ENCODE results near the gene SATB2.

SATB2 gene

GRCh38 chr2:199457147-199458008 lies at the start of gene SATB2:
TSS of gene SATB2 (minus strand) at chr2:199457939. CDS start at chr2:199456037, 1,902 bp downstream.
- peak; percentile 31 for DNase-seq (ENCODE audit: low read depth, low spot score)
- H3K27ac ChIP-seq: peak within 1 kb of the TSS; percentile 93

- no peak for DNase-seq (ENCODE audit: low read depth, low spot score)
- H3K27ac ChIP-seq: no peak overlapping the region
Observed at GRCh38 chr2:199505755-199506403, 48.1 kb upstream of the SATB2 start.

- no peak overlapping the region for H3K27ac ChIP-seq
- DNase-seq (ENCODE audit: low read depth, low spot score): no peak
Observed at GRCh38 chr2:199503148-199503547, 45.4 kb upstream of the SATB2 start.

GRCh38 chr2:199499005-199499404 lies 41.3 kb upstream of the SATB2 start:
- no peak overlapping the region for H3K27ac ChIP-seq
- no peak for DNase-seq (ENCODE audit: low read depth, low spot score)

GRCh38 chr2:199495147-199495546 lies 37.4 kb upstream of the SATB2 start:
- no peak overlapping the region for H3K27ac ChIP-seq
- DNase-seq (ENCODE audit: low read depth, low spot score): no peak

GRCh38 chr2:199490049-199490448 lies 32.3 kb upstream of the SATB2 start:
- no peak for DNase-seq (ENCODE audit: low read depth, low spot score)
- no peak overlapping the region for H3K27ac ChIP-seq

- no peak for DNase-seq (ENCODE audit: low read depth, low spot score)
Observed at GRCh38 chr2:199488772-199489400, 31.1 kb upstream of the SATB2 start.

GRCh38 chr2:199485732-199486335 lies 28.1 kb upstream of the SATB2 start:
- no peak for DNase-seq (ENCODE audit: low read depth, low spot score)
- no peak overlapping the region for H3K27ac ChIP-seq

More at GRCh38 chr2:199488772-199489400, 31.1 kb upstream of the SATB2 start:
- no peak overlapping the region for H3K27ac ChIP-seq

- no peak for DNase-seq (ENCODE audit: low read depth, low spot score)
- H3K27ac ChIP-seq: no peak overlapping the region
Observed at GRCh38 chr2:199484927-199485326, 27.2 kb upstream of the SATB2 start.

GRCh38 chr2:199480966-199481365 lies 23.2 kb upstream of the SATB2 start:
- H3K27ac ChIP-seq: no peak overlapping the region
- DNase-seq (ENCODE audit: low read depth, low spot score): no peak

GRCh38 chr2:199477277-199477834 lies 19.6 kb upstream of the SATB2 start:
- H3K27ac ChIP-seq: no peak overlapping the region
- no peak for DNase-seq (ENCODE audit: low read depth, low spot score)

GRCh38 chr2:199471443-199472057 lies 13.8 kb upstream of the SATB2 start:
- no peak for DNase-seq (ENCODE audit: low read depth, low spot score)
- H3K27ac ChIP-seq: no peak overlapping the region

GRCh38 chr2:199470672-199471442 lies 13.1 kb upstream of the SATB2 start:
- no peak overlapping the region for H3K27ac ChIP-seq
- no peak for DNase-seq (ENCODE audit: low read depth, low spot score)

- H3K27ac ChIP-seq: no peak overlapping the region
Observed at GRCh38 chr2:199470361-199470671, 12.6 kb upstream of the SATB2 start.

GRCh38 chr2:199469514-199470360 lies 12.0 kb upstream of the SATB2 start:
- H3K27ac ChIP-seq: no peak overlapping the region
- DNase-seq (ENCODE audit: low read depth, low spot score): no peak

More at GRCh38 chr2:199470361-199470671, 12.6 kb upstream of the SATB2 start:
- no peak for DNase-seq (ENCODE audit: low read depth, low spot score)

GRCh38 chr2:199468561-199469513 lies 11.1 kb upstream of the SATB2 start:
- no peak for DNase-seq (ENCODE audit: low read depth, low spot score)

GRCh38 chr2:199467066-199467822 lies 9.5 kb upstream of the SATB2 start:
- DNase-seq (ENCODE audit: low read depth, low spot score): no peak
- no peak overlapping the region for H3K27ac ChIP-seq

More at GRCh38 chr2:199468561-199469513, 11.1 kb upstream of the SATB2 start:
- no peak overlapping the region for H3K27ac ChIP-seq
